Esophagus squamous epithelium (tissue), 5 donors: ENCODE results near the gene MYCBP. TPM values are rescaled to one million over a fixed set of nuclear protein-coding genes. Genes with fewer than 3 reads are reported as not detected.

Experiments
- DNase-seq: peaks from one replicate; lab custom pipeline; 2025; lab: John Stamatoyannopoulos, UW
- H3K27ac ChIP-seq, 4 donors: fragments of 200-600 bp; sonication (generic); one replicate each; pipeline ENCODE4 v1.5.1; 2016 to 2019; ENCODE audit warnings: mild to moderate bottlenecking in 1 of 4
- H3K27me3 ChIP-seq, 4 donors: fragments of 200-600 bp; sonication (generic); 1 replicate in 3 of 4; 2 replicates in 1 of 4; pipeline versions ENCODE4 v1.5.1 to v1.6.0; 2017 to 2021; ENCODE audit warnings: antibody characterized with exemption in 1 of 4
- H3K36me3 ChIP-seq, 3 donors: fragments of 200-600 bp; sonication (generic); one replicate each; pipeline ENCODE4 v1.5.1; 2016 to 2019
- H3K4me1 ChIP-seq, 3 donors: fragments of 200-600 bp; sonication (generic); one replicate each; pipeline ENCODE4 v1.5.1; 2017 to 2019
- H3K4me3 ChIP-seq, 4 donors: fragments of 200-600 bp; sonication (generic); 1 replicate in 3 of 4; 2 replicates in 1 of 4; pipeline ENCODE4 v1.5.1; 2016 to 2019; ENCODE audit warnings: mild to moderate bottlenecking in 2 of 4, moderate library complexity in 1 of 4
- H3K9me3 ChIP-seq, 3 donors: fragments of 200-600 bp; sonication (generic); one replicate each; pipeline ENCODE4 v1.5.1; 2016 to 2019
- POLR2A ChIP-seq, 4 donors: fragments of 450-650 bp; IDR thresholded peaks; one replicate each; pipeline ENCODE4 v1.6.1; 2017; ENCODE audit warnings: antibody characterized with exemption in 4 of 4, mild to moderate bottlenecking in 4 of 4, moderate library complexity in 3 of 4
- WGBS, 2 donors: methylation state at CpG; one replicate each; pipeline ENCODE4 v1.1.5; 2018; 5-methylcytosine and 5-hydroxymethylcytosine counted together
- intact Hi-C: fragments of 100-400 bp; cut with DNase I; formaldehyde crosslinking; loops from one replicate; pipeline ENCODE4 v1.15.0; 2022
- total RNA-seq, 4 donors: library from RNA; depleted of rRNA; stranded (reverse); fragments of >200 nt; gene quantifications; one replicate each; pipeline ENCODE4 v1.1.0, GENCODE V29; 2016
- TF ChIP-seq, protein P1 (sequence below), 6 experiments: fragments of 450-650 bp in 4 of 6; fragments of 200-600 bp in 2 of 6; sonication (generic) in 2 of 6; IDR thresholded peaks; one replicate each; pipeline ENCODE4 v1.5.1; 2016 to 2019; ENCODE audit warnings: antibody characterized with exemption in 6 of 6, mild to moderate bottlenecking in 4 of 6, moderate library complexity in 4 of 6
- donor health status: DM: yes; HTN: yes; CAD: no.

MYCBP gene
- total RNA-seq, 4 donors from 2014 or later: 22.7 to 42.0 (median 26.0) TPM

DNA sequence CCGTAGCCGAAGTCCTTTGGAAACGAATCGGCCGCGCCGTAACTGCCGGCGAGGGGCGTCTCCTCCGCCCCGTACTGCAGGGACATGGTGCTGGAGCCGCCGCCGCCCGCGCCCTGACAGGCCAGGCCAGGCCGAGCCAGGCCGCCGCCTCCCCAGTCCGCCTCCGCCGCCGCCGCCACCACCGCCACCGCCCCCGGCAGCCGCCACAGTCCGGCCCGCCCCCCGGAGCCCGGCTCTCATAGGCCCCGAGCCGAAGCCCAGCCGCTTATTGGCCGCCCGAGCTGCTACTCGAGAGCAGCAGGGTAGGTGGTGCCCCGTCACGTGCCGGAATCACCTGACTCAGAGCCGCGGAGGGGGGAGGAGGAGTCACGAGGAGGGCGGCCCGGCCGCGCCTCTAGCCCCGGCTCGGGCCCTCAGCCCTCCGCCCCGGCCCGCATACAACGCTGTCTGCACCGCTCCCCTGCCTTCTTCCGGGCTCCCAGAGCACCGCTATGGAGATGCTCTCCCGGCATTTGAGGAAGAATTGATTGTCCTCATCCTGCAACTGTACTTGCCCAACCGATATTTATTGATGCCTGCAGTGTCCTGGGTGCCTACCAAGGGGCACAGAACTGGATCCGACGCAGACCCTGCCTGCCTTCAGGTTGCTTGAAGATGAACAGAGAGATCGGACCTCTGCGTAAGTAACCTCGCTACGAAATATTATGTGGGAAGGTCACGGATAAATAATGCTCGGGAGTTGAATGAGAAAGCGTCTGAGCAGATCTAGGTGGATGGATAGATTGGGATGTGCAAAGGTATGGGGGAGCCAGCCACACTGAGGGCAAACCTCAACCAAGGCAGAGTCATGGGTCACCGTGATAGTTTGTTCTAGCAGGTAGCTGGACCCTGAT, 13.3 kb downstream of the MYCBP start, which contains the start of gene RRAGC:
Gene RRAGC, minus strand, starts transcription at position 212 of the 893 bp plus-strand sequence. Its CDS starts 126 bp downstream, at position 86.
- 0% methylated on average over 10 to 11 of the region's 70 CpGs for WGBS, 2 donors
- H3K9me3 ChIP-seq: no peaks in the 10 kb centered on the region
- H3K27ac ChIP-seq: peak within 1 kb of the TSS; percentile 96 to 98 (median 98)
- H3K36me3 ChIP-seq: peaks cover 0 to 51% (median 0%) of the 10 kb centered on the region in 3 donors
- peak in 2 of 4 donors; percentile 57 to 71 for TF ChIP-seq POLR2A (IDR thresholded peaks at IDR 0.05)
- TF ChIP-seq, protein P1, sequence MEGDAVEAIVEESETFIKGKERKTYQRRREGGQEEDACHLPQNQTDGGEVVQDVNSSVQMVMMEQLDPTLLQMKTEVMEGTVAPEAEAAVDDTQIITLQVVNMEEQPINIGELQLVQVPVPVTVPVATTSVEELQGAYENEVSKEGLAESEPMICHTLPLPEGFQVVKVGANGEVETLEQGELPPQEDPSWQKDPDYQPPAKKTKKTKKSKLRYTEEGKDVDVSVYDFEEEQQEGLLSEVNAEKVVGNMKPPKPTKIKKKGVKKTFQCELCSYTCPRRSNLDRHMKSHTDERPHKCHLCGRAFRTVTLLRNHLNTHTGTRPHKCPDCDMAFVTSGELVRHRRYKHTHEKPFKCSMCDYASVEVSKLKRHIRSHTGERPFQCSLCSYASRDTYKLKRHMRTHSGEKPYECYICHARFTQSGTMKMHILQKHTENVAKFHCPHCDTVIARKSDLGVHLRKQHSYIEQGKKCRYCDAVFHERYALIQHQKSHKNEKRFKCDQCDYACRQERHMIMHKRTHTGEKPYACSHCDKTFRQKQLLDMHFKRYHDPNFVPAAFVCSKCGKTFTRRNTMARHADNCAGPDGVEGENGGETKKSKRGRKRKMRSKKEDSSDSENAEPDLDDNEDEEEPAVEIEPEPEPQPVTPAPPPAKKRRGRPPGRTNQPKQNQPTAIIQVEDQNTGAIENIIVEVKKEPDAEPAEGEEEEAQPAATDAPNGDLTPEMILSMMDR (IDR thresholded peaks at IDR 0.05): peak in 2 of 6 experiments; percentile 2 to 24
- peak within 1 kb of the TSS; percentile 69 to 93 (median 92) for H3K4me3 ChIP-seq
- peaks cover 15 to 66% (median 19%) of the 10 kb centered on the region in 3 donors for H3K4me1 ChIP-seq
- peak; percentile 98 for DNase-seq
- H3K27me3 ChIP-seq: no peaks in the 10 kb centered on the region
- intact Hi-C loops: no loop called here

DNA sequence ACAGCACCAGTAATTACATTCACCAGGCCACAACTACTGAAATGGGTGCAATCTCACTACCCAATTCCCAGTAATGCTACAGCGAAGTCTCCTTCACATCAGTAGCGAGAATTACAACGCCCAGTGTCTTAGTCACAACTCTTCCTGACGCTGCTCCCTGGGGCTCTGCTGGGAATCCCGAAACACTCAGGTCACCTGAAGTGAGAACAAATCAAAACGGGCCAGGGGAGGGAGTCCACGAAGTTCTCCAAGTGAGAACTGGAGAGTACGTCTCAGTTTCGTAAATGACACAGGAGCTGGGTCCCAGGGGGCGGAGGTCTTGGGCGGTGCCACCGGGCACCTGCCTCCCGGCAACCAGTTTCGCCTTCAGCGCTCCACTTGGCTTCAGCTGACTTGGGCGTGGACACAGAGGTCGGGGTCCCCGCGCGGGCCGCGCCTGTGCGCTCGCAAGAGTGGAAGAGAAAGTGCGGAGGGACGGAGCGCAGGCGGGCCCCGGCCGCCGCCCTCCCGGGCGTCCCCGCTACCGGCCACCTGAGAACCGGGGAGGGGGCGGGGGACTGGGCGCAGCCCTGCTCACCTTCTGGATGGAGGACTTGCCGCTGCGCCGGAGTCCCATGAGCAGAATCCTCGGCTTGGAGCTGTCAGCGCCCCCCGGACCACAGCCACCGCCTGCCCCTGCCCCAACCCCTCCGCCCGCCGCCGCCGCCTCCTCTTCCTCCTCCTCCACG, 14.2 kb downstream of the MYCBP start:
- Histone ChIP-seq H3K9me3 (no peaks in the 10 kb centered on the region), H3K36me3 (peaks cover 0 to 52% (median 0%) of the 10 kb centered on the region in 3 donors), H3K27ac (peak overlapping the region; percentile 96 to 98 (median 98)), H3K4me3 (peak overlapping the region; percentile 69 to 93 (median 92)), H3K27me3 (no peaks in the 10 kb centered on the region), H3K4me1 (peaks cover 15 to 65% (median 19%) of the 10 kb centered on the region in 3 donors)
- WGBS, 2 donors: 0 to 4% methylated on average over 3 to 6 of the region's 51 CpGs
- no peak for DNase-seq
- TF ChIP-seq POLR2A (IDR thresholded peaks at IDR 0.05): peak in 1 of 4 donors; percentile 57
- TF ChIP-seq, protein P1 (IDR thresholded peaks at IDR 0.05): no peak
- intact Hi-C loops: no loop called here

DNA sequence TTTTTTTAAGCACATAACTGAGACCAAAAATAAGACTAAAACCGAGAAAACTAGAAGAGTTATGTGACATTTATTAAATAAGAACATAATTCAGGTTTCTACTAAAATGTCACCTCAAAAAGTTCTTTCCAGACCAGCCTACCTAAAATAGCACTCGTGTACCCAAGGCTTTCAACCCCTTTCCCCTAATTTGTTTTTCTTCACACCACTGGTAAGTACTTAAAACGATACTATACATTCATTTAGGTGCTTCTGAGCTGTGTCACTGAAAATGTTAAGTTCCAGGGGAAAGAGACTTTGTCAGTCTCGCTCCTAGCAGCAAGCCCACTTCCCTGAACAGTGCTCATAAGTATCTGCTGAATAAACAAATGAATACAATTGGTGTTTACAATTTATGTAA, 20.4 kb downstream of the MYCBP start:
- intact Hi-C loops: no loop called here
- no peak overlapping the region for H3K4me3 ChIP-seq
- H3K36me3 ChIP-seq: peaks cover 0 to 92% (median 6%) of the 10 kb centered on the region in 3 donors
- peaks cover 5 to 15% (median 5%) of the 10 kb centered on the region in 3 donors for H3K4me1 ChIP-seq
- 68 to 73% methylated on average over 4 of the region's 4 CpGs for WGBS, 2 donors
- no peaks in the 10 kb centered on the region for H3K9me3 ChIP-seq
- no peaks in the 10 kb centered on the region for H3K27me3 ChIP-seq
- no peak for TF ChIP-seq POLR2A (IDR thresholded peaks at IDR 0.05)
- TF ChIP-seq, protein P1 (IDR thresholded peaks at IDR 0.05): no peak
- DNase-seq: no peak
- H3K27ac ChIP-seq: no peak overlapping the region

DNA sequence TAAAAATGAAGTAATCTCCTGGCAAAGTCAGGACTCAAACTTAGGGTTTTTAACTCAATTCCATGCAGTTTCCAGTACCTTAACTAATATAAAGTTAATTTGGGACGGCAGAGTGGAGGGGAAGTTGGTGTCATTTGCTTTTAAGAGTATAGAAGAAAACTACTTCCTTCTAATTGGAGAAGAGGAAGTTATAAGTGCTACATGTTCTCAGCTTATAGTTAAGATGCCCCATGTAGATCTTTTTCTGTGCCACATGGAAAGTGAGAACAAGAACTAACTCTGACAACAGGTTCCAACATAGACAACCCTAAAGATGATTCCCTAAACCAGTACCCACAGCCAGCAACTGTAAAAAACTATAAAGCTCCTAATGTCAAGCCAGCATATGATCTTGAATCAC, 25.1 kb downstream of the MYCBP start:
- no peaks in the 10 kb centered on the region for H3K27me3 ChIP-seq
- no peaks in the 10 kb centered on the region for H3K4me1 ChIP-seq
- no peak overlapping the region for H3K4me3 ChIP-seq
- WGBS, 2 donors: 81 to 82% methylated on average over 1 of the region's 1 CpG
- DNase-seq: no peak
- H3K36me3 ChIP-seq: peaks cover 0 to 100% (median 17%) of the 10 kb centered on the region in 3 donors
- intact Hi-C loops: no loop called here
- H3K27ac ChIP-seq: no peak overlapping the region
- TF ChIP-seq, protein P1 (IDR thresholded peaks at IDR 0.05): no peak
- TF ChIP-seq POLR2A (IDR thresholded peaks at IDR 0.05): no peak
- H3K9me3 ChIP-seq: no peaks in the 10 kb centered on the region
